ENCODE results near the gene DCDC2B.

DCDC2B gene

GRCh38 chr1:32181563-32181962, 27.3 kb upstream of the DCDC2B start:
- H3K4me1 ChIP-seq (ENCODE audit: control insufficient read depth, insufficient read depth, low read length) = peaks cover 11% of the 10 kb centered on the region
- no peaks in the 10 kb centered on the region for H3K9me3 ChIP-seq (ENCODE audit: control insufficient read depth, insufficient read depth, low read length)
- no peaks in the 10 kb centered on the region for H3K27me3 ChIP-seq (ENCODE audit: control insufficient read depth, insufficient read depth, low read length)
- H3K36me3 ChIP-seq (ENCODE audit: control insufficient read depth, insufficient read depth, low read length) = peaks cover 26% of the 10 kb centered on the region
- H3K4me3 ChIP-seq (ENCODE audit: low read depth, low read length) = no peak overlapping the region
- H3K9ac ChIP-seq (ENCODE audit: low read depth, low read length) = no peak overlapping the region

GRCh38 chr1:32182060-32182459, 26.8 kb upstream of the DCDC2B start:
- no peaks in the 10 kb centered on the region for H3K27me3 ChIP-seq (ENCODE audit: control insufficient read depth, insufficient read depth, low read length)
- peaks cover 11% of the 10 kb centered on the region for H3K4me1 ChIP-seq (ENCODE audit: control insufficient read depth, insufficient read depth, low read length)
- H3K9me3 ChIP-seq (ENCODE audit: control insufficient read depth, insufficient read depth, low read length) = no peaks in the 10 kb centered on the region
- no peak overlapping the region for H3K9ac ChIP-seq (ENCODE audit: low read depth, low read length)
- H3K4me3 ChIP-seq (ENCODE audit: low read depth, low read length) = no peak overlapping the region
- H3K36me3 ChIP-seq (ENCODE audit: control insufficient read depth, insufficient read depth, low read length) = peaks cover 26% of the 10 kb centered on the region

GRCh38 chr1:32184650-32185049, 24.2 kb upstream of the DCDC2B start:
- peaks cover 44% of the 10 kb centered on the region for H3K36me3 ChIP-seq (ENCODE audit: control insufficient read depth, insufficient read depth, low read length)
- H3K4me3 ChIP-seq (ENCODE audit: low read depth, low read length) = no peak overlapping the region
- H3K27me3 ChIP-seq (ENCODE audit: control insufficient read depth, insufficient read depth, low read length) = no peaks in the 10 kb centered on the region
- H3K9ac ChIP-seq (ENCODE audit: low read depth, low read length) = no peak overlapping the region
- H3K4me1 ChIP-seq (ENCODE audit: control insufficient read depth, insufficient read depth, low read length) = no peaks in the 10 kb centered on the region
- H3K9me3 ChIP-seq (ENCODE audit: control insufficient read depth, insufficient read depth, low read length) = no peaks in the 10 kb centered on the region

- H3K9me3 ChIP-seq (ENCODE audit: control insufficient read depth, insufficient read depth, low read length) = no peaks in the 10 kb centered on the region
- H3K4me3 ChIP-seq (ENCODE audit: low read depth, low read length) = no peak overlapping the region
- no peaks in the 10 kb centered on the region for H3K27me3 ChIP-seq (ENCODE audit: control insufficient read depth, insufficient read depth, low read length)
- no peak overlapping the region for H3K9ac ChIP-seq (ENCODE audit: low read depth, low read length)
- H3K4me1 ChIP-seq (ENCODE audit: control insufficient read depth, insufficient read depth, low read length) = no peaks in the 10 kb centered on the region
- peaks cover 56% of the 10 kb centered on the region for H3K36me3 ChIP-seq (ENCODE audit: control insufficient read depth, insufficient read depth, low read length)
Observed at GRCh38 chr1:32186077-32186476, 22.8 kb upstream of the DCDC2B start.

GRCh38 chr1:32186491-32186890, 22.4 kb upstream of the DCDC2B start:
- Histone ChIP-seq H3K36me3 (ENCODE audit: control insufficient read depth, insufficient read depth, low read length) (peaks cover 57% of the 10 kb centered on the region), H3K9me3 (ENCODE audit: control insufficient read depth, insufficient read depth, low read length) (no peaks in the 10 kb centered on the region), H3K4me3 (ENCODE audit: low read depth, low read length) (no peak overlapping the region), H3K27me3 (ENCODE audit: control insufficient read depth, insufficient read depth, low read length) (no peaks in the 10 kb centered on the region), H3K9ac (ENCODE audit: low read depth, low read length) (no peak overlapping the region), H3K4me1 (ENCODE audit: control insufficient read depth, insufficient read depth, low read length) (no peaks in the 10 kb centered on the region)

GRCh38 chr1:32187850-32188249, 21.0 kb upstream of the DCDC2B start:
- Histone ChIP-seq H3K4me1 (ENCODE audit: control insufficient read depth, insufficient read depth, low read length) (no peaks in the 10 kb centered on the region), H3K9me3 (ENCODE audit: control insufficient read depth, insufficient read depth, low read length) (no peaks in the 10 kb centered on the region), H3K36me3 (ENCODE audit: control insufficient read depth, insufficient read depth, low read length) (peaks cover 64% of the 10 kb centered on the region), H3K27me3 (ENCODE audit: control insufficient read depth, insufficient read depth, low read length) (no peaks in the 10 kb centered on the region), H3K4me3 (ENCODE audit: low read depth, low read length) (no peak overlapping the region), H3K9ac (ENCODE audit: low read depth, low read length) (no peak overlapping the region)

GRCh38 chr1:32192220-32192948, 16.5 kb upstream of the DCDC2B start:
- no peaks in the 10 kb centered on the region for H3K9me3 ChIP-seq (ENCODE audit: control insufficient read depth, insufficient read depth, low read length)
- H3K9ac ChIP-seq (ENCODE audit: low read depth, low read length) = no peak overlapping the region
- peaks cover 81% of the 10 kb centered on the region for H3K36me3 ChIP-seq (ENCODE audit: control insufficient read depth, insufficient read depth, low read length)
- H3K4me3 ChIP-seq (ENCODE audit: low read depth, low read length) = no peak overlapping the region
- H3K27me3 ChIP-seq (ENCODE audit: control insufficient read depth, insufficient read depth, low read length) = no peaks in the 10 kb centered on the region
- H3K4me1 ChIP-seq (ENCODE audit: control insufficient read depth, insufficient read depth, low read length) = no peaks in the 10 kb centered on the region

GRCh38 chr1:32194984-32195383, 13.9 kb upstream of the DCDC2B start:
- H3K4me3 ChIP-seq (ENCODE audit: low read depth, low read length) = no peak overlapping the region
- no peaks in the 10 kb centered on the region for H3K27me3 ChIP-seq (ENCODE audit: control insufficient read depth, insufficient read depth, low read length)
- H3K4me1 ChIP-seq (ENCODE audit: control insufficient read depth, insufficient read depth, low read length) = no peaks in the 10 kb centered on the region
- H3K36me3 ChIP-seq (ENCODE audit: control insufficient read depth, insufficient read depth, low read length) = peaks cover 62% of the 10 kb centered on the region
- no peak overlapping the region for H3K9ac ChIP-seq (ENCODE audit: low read depth, low read length)
- no peaks in the 10 kb centered on the region for H3K9me3 ChIP-seq (ENCODE audit: control insufficient read depth, insufficient read depth, low read length)

GRCh38 chr1:32195531-32195930, 13.4 kb upstream of the DCDC2B start:
- Histone ChIP-seq H3K4me3 (ENCODE audit: low read depth, low read length) (no peak overlapping the region), H3K4me1 (ENCODE audit: control insufficient read depth, insufficient read depth, low read length) (no peaks in the 10 kb centered on the region), H3K36me3 (ENCODE audit: control insufficient read depth, insufficient read depth, low read length) (peaks cover 57% of the 10 kb centered on the region), H3K27me3 (ENCODE audit: control insufficient read depth, insufficient read depth, low read length) (no peaks in the 10 kb centered on the region), H3K9me3 (ENCODE audit: control insufficient read depth, insufficient read depth, low read length) (no peaks in the 10 kb centered on the region), H3K9ac (ENCODE audit: low read depth, low read length) (no peak overlapping the region)

GRCh38 chr1:32195972-32196823, 12.7 kb upstream of the DCDC2B start:
- Histone ChIP-seq H3K4me1 (ENCODE audit: control insufficient read depth, insufficient read depth, low read length) (no peaks in the 10 kb centered on the region), H3K9me3 (ENCODE audit: control insufficient read depth, insufficient read depth, low read length) (no peaks in the 10 kb centered on the region), H3K9ac (ENCODE audit: low read depth, low read length) (no peak overlapping the region), H3K27me3 (ENCODE audit: control insufficient read depth, insufficient read depth, low read length) (no peaks in the 10 kb centered on the region), H3K36me3 (ENCODE audit: control insufficient read depth, insufficient read depth, low read length) (peaks cover 52% of the 10 kb centered on the region), H3K4me3 (ENCODE audit: low read depth, low read length) (no peak overlapping the region)

- H3K27me3 ChIP-seq (ENCODE audit: control insufficient read depth, insufficient read depth, low read length) = no peaks in the 10 kb centered on the region
- H3K4me3 ChIP-seq (ENCODE audit: low read depth, low read length) = no peak overlapping the region
- peaks cover 4% of the 10 kb centered on the region for H3K4me1 ChIP-seq (ENCODE audit: control insufficient read depth, insufficient read depth, low read length)
- no peaks in the 10 kb centered on the region for H3K9me3 ChIP-seq (ENCODE audit: control insufficient read depth, insufficient read depth, low read length)
- H3K9ac ChIP-seq (ENCODE audit: low read depth, low read length) = no peak overlapping the region
- H3K36me3 ChIP-seq (ENCODE audit: control insufficient read depth, insufficient read depth, low read length) = peaks cover 43% of the 10 kb centered on the region
Observed at GRCh38 chr1:32197074-32197473, 11.8 kb upstream of the DCDC2B start.

GRCh38 chr1:32197837-32198236, 11.1 kb upstream of the DCDC2B start:
- Histone ChIP-seq H3K4me3 (ENCODE audit: low read depth, low read length) (no peak overlapping the region), H3K9me3 (ENCODE audit: control insufficient read depth, insufficient read depth, low read length) (no peaks in the 10 kb centered on the region), H3K36me3 (ENCODE audit: control insufficient read depth, insufficient read depth, low read length) (peaks cover 36% of the 10 kb centered on the region), H3K9ac (ENCODE audit: low read depth, low read length) (no peak overlapping the region), H3K4me1 (ENCODE audit: control insufficient read depth, insufficient read depth, low read length) (peaks cover 6% of the 10 kb centered on the region), H3K27me3 (ENCODE audit: control insufficient read depth, insufficient read depth, low read length) (no peaks in the 10 kb centered on the region)

Measured in iPS-15b (cell line).